H1 (cell line): ENCODE data around the gene SIGLEC7. TPM values are rescaled to one million over a fixed set of nuclear protein-coding genes. Genes with fewer than 3 reads are reported as not detected.

Source experiments
- POLR2A ChIP-seq, 2 experiments: IDR thresholded peaks; 1 replicate in 1 of 2; 2 replicates in 1 of 2; pipeline ENCODE4 v1.6.1; 2011; ENCODE audit warnings: low read depth in 2 of 2, low read length in 2 of 2, mild to moderate bottlenecking in 2 of 2; ENCODE audit errors: control extremely low read depth in 1 of 2
- polyA plus RNA-seq, 7 experiments: library from polyadenylated mRNA; depleted of rRNA in 3 of 7; stranded (reverse) in 5 of 7; unstranded in 2 of 7; fragments of >200 nt in 5 of 7; fragments of 200-250 nt in 2 of 7; gene quantifications; 1 replicate in 5 of 7; 2 replicates in 1 of 7; 4 replicates in 1 of 7; pipeline versions ENCODE4 v1.2.1 to v1.2.3, GENCODE V29; 2011 to 2013; ENCODE audit warnings: missing spikeins in 2 of 7, mixed read lengths in 2 of 7
- total RNA-seq: library from RNA; stranded (reverse); fragmentation: NEBNext Ultra II Directional; extraction: Animal tissue kit (Norgen Biotek cat#: 25700); gene quantifications from 2 replicates; pipeline ENCODE4 v1.2.1, GENCODE V29; 2021

The SIGLEC7 gene
- total and polyA plus RNA-seq, 2 of the 8 experiments (the other 6 are each of a cell fraction or from before 2014, with no cell fraction given) = not detected

DNA sequence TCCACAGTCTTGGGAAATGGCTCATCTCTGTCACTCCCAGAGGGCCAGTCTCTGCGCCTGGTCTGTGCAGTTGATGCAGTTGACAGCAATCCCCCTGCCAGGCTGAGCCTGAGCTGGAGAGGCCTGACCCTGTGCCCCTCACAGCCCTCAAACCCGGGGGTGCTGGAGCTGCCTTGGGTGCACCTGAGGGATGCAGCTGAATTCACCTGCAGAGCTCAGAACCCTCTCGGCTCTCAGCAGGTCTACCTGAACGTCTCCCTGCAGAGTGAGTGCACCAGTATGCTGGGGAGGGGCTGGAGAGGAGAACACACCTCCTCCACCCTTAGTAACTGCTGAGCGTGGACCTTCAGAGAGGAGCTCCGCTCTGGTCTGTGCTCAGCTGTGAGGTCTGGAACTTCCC, 15.1 kb upstream of the SIGLEC7 start (continued):
- TF ChIP-seq POLR2A (IDR thresholded peaks at IDR 0.05; ENCODE audit: control extremely low read depth in 1 of 2, low read depth in 2 of 2, low read length in 2 of 2) = no peak
- TF ChIP-seq, all 59 proteins: peak for 0
